GM12891 (cell line): ENCODE data around the gene ZNF558.

Experiments used
- POLR2A ChIP-seq: IDR thresholded peaks from 2 replicates; pipeline ENCODE4 v1.6.1; 2011; ENCODE audit warnings: low read depth, low read length, control low read depth
- POLR2AphosphoS5 ChIP-seq: IDR thresholded peaks from 2 replicates; pipeline ENCODE4 v1.6.1; 2011; ENCODE audit warnings: low read depth, low read length, control low read depth
- TAF1 ChIP-seq: IDR thresholded peaks from 2 replicates; pipeline ENCODE4 v1.6.1; 2011; ENCODE audit warnings: low read depth, low read length, control low read depth

DNA sequence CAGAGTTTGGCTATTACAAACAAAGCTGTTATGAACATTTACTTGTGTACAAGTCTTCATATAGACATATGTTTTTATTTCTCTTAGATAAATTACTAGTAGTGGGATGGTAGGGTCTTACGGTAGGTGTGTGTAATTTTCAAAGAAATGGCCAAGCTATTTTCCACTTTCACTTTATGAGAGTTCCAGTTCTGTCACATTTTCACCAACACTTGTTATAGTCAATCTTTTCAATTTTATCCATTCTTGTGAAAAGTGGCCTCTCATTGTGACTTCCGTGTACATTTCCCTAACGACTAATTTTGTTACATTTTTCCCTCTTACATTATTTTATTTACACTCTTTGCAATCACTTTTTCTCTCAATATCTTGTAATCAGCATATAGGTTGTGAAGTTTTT is 18.4 kb upstream of the ZNF558 start:
- TF ChIP-seq POLR2A (no peak), TAF1 (no peak), POLR2AphosphoS5 (no peak)
